ENCODE measurements around the gene NTM. TPM values are rescaled to one million over a fixed set of nuclear protein-coding genes. Genes with fewer than 3 reads are reported as not detected.
A peak's percentile ranks its signal among the peaks of the same experiment; 100 is the strongest.

Gene NTM
- total and polyA plus RNA-seq, 7 donors = 0.07 to 1.1 (median 0.22) TPM; not detected in 2

GRCh38 chr11:131689049-131689925 lies 318.9 kb downstream of the NTM start:
- H3K4me1 ChIP-seq = no peaks in the 10 kb centered on the region
- WGBS, 3 donors = 75 to 80% (median 79%) methylated on average over 10 of the region's 10 CpGs
- H3K9me3 ChIP-seq = no peaks in the 10 kb centered on the region
- no peak for TF ChIP-seq CTCF (IDR thresholded peaks at IDR 0.05)
- no peak overlapping the region for H3K27ac ChIP-seq
- intact Hi-C loops (cut with DNase I) = no loop called here
- H3K27me3 ChIP-seq (ENCODE audit: insufficient read depth in 3 of 3, low read length in 2 of 3) = peaks cover 0 to 15% (median 0%) of the 10 kb centered on the region in 3 donors
- H3K36me3 ChIP-seq (ENCODE audit: insufficient read depth in 1 of 2, low read depth in 1 of 2) = no peaks in the 10 kb centered on the region
- DNase-seq (peak in 1 of 2 donors; percentile 11), ATAC-seq (no peak)
- H3K4me3 ChIP-seq = no peak overlapping the region

- intact Hi-C loops (cut with DNase I) = no loop called here
- Histone ChIP-seq H3K4me3 (no peak overlapping the region), H3K27ac (no peak overlapping the region), H3K27me3 (ENCODE audit: insufficient read depth in 3 of 3, low read length in 2 of 3) (peaks cover 0 to 21% (median 0%) of the 10 kb centered on the region in 3 donors), H3K36me3 (ENCODE audit: insufficient read depth in 1 of 2, low read depth in 1 of 2) (no peaks in the 10 kb centered on the region), H3K4me1 (no peaks in the 10 kb centered on the region), H3K9me3 (no peaks in the 10 kb centered on the region)
- peak in 1 of 2 donors; percentile 36 for DNase-seq
- 93 to 96% (median 95%) methylated on average over 23 of the region's 23 CpGs for WGBS, 3 donors
- no peak for TF ChIP-seq CTCF (IDR thresholded peaks at IDR 0.05)
- no peak for ATAC-seq
Observed at GRCh38 chr11:131690362-131690761, 319.9 kb downstream of the NTM start.

GRCh38 chr11:131690776-131691175 lies 320.4 kb downstream of the NTM start:
- WGBS, 3 donors = 91 to 95% (median 94%) methylated on average over 16 to 18 of the region's 18 CpGs
- Histone ChIP-seq H3K27me3 (ENCODE audit: insufficient read depth in 3 of 3, low read length in 2 of 3) (peaks cover 0 to 21% (median 0%) of the 10 kb centered on the region in 3 donors), H3K36me3 (ENCODE audit: insufficient read depth in 1 of 2, low read depth in 1 of 2) (no peaks in the 10 kb centered on the region), H3K27ac (no peak overlapping the region), H3K9me3 (no peaks in the 10 kb centered on the region), H3K4me3 (no peak overlapping the region), H3K4me1 (no peaks in the 10 kb centered on the region)
- ATAC-seq (no peak), DNase-seq (no peak)
- TF ChIP-seq CTCF (IDR thresholded peaks at IDR 0.05) = no peak
- intact Hi-C loops (cut with DNase I) = no loop called here

GRCh38 chr11:131691181-131692041 lies 321.0 kb downstream of the NTM start:
- DNase-seq (peak in 1 of 2 donors; percentile 50), ATAC-seq (peak in 1 of 4 donors; percentile 48)
- H3K27ac ChIP-seq = no peak overlapping the region
- WGBS, 3 donors = 25 to 49% (median 41%) methylated on average over 43 to 65 of the region's 65 CpGs
- peaks cover 0 to 21% (median 0%) of the 10 kb centered on the region in 3 donors for H3K27me3 ChIP-seq (ENCODE audit: insufficient read depth in 3 of 3, low read length in 2 of 3)
- H3K36me3 ChIP-seq (ENCODE audit: insufficient read depth in 1 of 2, low read depth in 1 of 2) = no peaks in the 10 kb centered on the region
- H3K4me1 ChIP-seq = no peaks in the 10 kb centered on the region
- H3K9me3 ChIP-seq = no peaks in the 10 kb centered on the region
- intact Hi-C loops (cut with DNase I) = no loop called here
- no peak overlapping the region for H3K4me3 ChIP-seq
- peak; percentile 10 for TF ChIP-seq CTCF (IDR thresholded peaks at IDR 0.05)

Data from psoas muscle (tissue), 8 donors.